ENCODE measurements around the gene KCNIP2. TPM values are rescaled to one million over a fixed set of nuclear protein-coding genes. Genes with fewer than 3 reads are reported as not detected.

The KCNIP2 gene
- total RNA-seq, 2 donors from 2014 or later, result 1.8 to 13.5 TPM

- Histone ChIP-seq H3K4me1 (peaks cover 26% of the 10 kb centered on the region), H3K27ac (no peak overlapping the region), H3K9me3 (no peaks in the 10 kb centered on the region), H3K27me3 (no peaks in the 10 kb centered on the region), H3K4me3 (no peak overlapping the region), H3K36me3 (replicated peaks in 1 of 2; ENCODE audit: insufficient read depth in 1 of 2, low read depth in 2 of 2) (no peaks in the 10 kb centered on the region)
- no peak for DNase-seq
- TF ChIP-seq, protein P1, sequence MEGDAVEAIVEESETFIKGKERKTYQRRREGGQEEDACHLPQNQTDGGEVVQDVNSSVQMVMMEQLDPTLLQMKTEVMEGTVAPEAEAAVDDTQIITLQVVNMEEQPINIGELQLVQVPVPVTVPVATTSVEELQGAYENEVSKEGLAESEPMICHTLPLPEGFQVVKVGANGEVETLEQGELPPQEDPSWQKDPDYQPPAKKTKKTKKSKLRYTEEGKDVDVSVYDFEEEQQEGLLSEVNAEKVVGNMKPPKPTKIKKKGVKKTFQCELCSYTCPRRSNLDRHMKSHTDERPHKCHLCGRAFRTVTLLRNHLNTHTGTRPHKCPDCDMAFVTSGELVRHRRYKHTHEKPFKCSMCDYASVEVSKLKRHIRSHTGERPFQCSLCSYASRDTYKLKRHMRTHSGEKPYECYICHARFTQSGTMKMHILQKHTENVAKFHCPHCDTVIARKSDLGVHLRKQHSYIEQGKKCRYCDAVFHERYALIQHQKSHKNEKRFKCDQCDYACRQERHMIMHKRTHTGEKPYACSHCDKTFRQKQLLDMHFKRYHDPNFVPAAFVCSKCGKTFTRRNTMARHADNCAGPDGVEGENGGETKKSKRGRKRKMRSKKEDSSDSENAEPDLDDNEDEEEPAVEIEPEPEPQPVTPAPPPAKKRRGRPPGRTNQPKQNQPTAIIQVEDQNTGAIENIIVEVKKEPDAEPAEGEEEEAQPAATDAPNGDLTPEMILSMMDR (IDR thresholded peaks at IDR 0.05), result no peak
- 90 to 100% methylated on average over 1 of the region's 1 CpG for WGBS, 2 donors
- intact Hi-C loops (cut with DNase I), result loop anchor here (10.0 kb wide), 1 partner anchor 176 kb away; no protein-coding TSS in a partner anchor
- no peak for ATAC-seq
Observed at GRCh38 chr10:101839002-101839401, 4.6 kb downstream of the KCNIP2 start.

DNA sequence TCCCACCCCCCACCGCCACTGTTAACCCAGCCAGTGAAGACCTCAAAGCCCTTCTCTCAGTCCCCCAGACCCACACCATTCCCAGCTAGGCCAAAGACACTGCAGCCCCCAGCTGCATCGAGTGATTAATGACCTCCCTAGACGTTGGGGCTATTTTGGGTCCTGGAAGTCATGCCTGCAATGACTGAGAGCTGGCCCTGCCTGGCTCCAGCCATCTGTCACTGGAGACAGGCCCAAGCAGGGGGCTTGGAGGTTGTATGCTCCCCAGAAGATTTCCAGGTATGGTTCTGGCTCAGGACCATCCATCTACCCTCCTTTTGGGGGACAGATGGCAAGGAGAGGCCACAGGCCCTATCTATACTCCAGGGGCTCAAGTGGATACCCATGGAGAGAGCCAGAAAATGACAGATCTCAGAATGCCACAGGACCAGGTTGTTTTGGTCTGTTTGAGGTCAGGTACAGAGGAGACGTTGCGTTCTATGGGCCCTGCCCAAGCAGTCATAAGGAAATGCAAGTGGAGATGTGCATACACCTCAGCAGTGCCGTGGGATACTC is 5.1 kb downstream of the KCNIP2 start:
- Histone ChIP-seq H3K36me3 (replicated peaks in 1 of 2; ENCODE audit: insufficient read depth in 1 of 2, low read depth in 2 of 2) (no peaks in the 10 kb centered on the region), H3K4me3 (no peak overlapping the region), H3K9me3 (no peaks in the 10 kb centered on the region), H3K27ac (no peak overlapping the region), H3K4me1 (peaks cover 25% of the 10 kb centered on the region), H3K27me3 (no peaks in the 10 kb centered on the region)
- TF ChIP-seq, protein P1 (IDR thresholded peaks at IDR 0.05), result no peak
- no peak for TF ChIP-seq POLR2A (IDR thresholded peaks at IDR 0.05)
- intact Hi-C loops (cut with DNase I), result loop anchor here (10.0 kb wide), 1 partner anchor 176 kb away; no protein-coding TSS in a partner anchor
- 80 to 84% methylated on average over 5 to 6 of the region's 6 CpGs for WGBS, 2 donors
- no peak for DNase-seq
- no peak for ATAC-seq

GRCh38 chr10:101837748-101838147 is 5.9 kb downstream of the KCNIP2 start:
- no peak overlapping the region for H3K27ac ChIP-seq
- H3K4me3 ChIP-seq, result no peak overlapping the region
- TF ChIP-seq, protein P1 (IDR thresholded peaks at IDR 0.05), result no peak
- no peak for TF ChIP-seq POLR2A (IDR thresholded peaks at IDR 0.05)
- no peak for ATAC-seq
- intact Hi-C loops (cut with DNase I), result loop anchor here (10.0 kb wide), 1 partner anchor 177 kb away; no protein-coding TSS in a partner anchor
- H3K27me3 ChIP-seq, result no peaks in the 10 kb centered on the region
- DNase-seq, result no peak
- no peaks in the 10 kb centered on the region for H3K9me3 ChIP-seq
- peaks cover 25% of the 10 kb centered on the region for H3K4me1 ChIP-seq
- H3K36me3 ChIP-seq (replicated peaks in 1 of 2; ENCODE audit: insufficient read depth in 1 of 2, low read depth in 2 of 2), result no peaks in the 10 kb centered on the region
- WGBS, 2 donors, result 82 to 91% methylated on average over 2 of the region's 2 CpGs

DNA sequence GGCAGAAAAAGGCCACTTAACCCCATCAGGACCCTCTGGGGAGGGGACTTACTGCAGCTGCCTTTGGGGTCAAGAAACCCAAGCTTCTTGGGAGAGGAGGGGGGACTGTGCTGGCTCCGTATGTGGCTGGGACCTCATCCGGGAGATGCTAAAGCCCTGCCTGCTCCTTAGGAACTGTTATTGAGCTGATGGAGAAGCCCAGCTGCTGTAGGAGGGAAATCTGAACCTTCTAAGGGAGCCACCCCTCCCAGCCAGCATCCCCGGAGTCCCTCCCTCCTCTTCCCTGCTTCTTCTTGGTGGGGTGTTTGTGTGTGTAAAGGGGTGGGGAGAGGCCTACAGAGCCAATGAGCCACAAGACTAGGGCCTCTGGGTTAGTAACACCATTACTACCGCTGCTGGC is 8.2 kb downstream of the KCNIP2 start:
- no peak overlapping the region for H3K4me3 ChIP-seq
- peaks cover 29% of the 10 kb centered on the region for H3K4me1 ChIP-seq
- no peaks in the 10 kb centered on the region for H3K27me3 ChIP-seq
- no peak for TF ChIP-seq POLR2A (IDR thresholded peaks at IDR 0.05)
- TF ChIP-seq, protein P1 (IDR thresholded peaks at IDR 0.05), result no peak
- ATAC-seq (no peak), DNase-seq (no peak)
- H3K9me3 ChIP-seq, result no peaks in the 10 kb centered on the region
- 72 to 93% methylated on average over 3 to 4 of the region's 4 CpGs for WGBS, 2 donors
- no peaks in the 10 kb centered on the region for H3K36me3 ChIP-seq (replicated peaks in 1 of 2; ENCODE audit: insufficient read depth in 1 of 2, low read depth in 2 of 2)
- intact Hi-C loops (cut with DNase I), result loop anchor here (10.0 kb wide), 1 partner anchor 179 kb away; no protein-coding TSS in a partner anchor
- H3K27ac ChIP-seq, result no peak overlapping the region

DNA sequence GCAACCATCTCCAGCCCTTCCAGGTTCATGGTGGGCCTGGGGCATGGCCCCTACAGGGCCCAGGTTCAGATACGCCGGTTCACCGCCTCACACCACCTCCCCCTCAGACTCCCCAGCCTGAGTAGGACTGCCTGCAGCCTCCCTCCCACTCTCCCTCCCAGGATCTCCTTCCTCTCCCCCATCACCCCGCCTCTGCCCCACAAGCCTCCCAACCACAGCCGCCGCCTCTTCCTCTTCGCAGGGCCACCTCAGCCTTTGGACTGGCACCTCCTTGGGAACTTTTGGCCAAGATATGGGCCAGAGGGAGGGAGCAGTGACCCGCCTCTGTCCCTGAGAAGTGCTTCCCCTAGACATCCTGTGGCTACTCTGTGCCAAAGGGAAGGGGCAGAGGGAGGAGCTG is 9.3 kb downstream of the KCNIP2 start:
- H3K4me3 ChIP-seq, result no peak overlapping the region
- DNase-seq, result peak in 2 of 4 donors; percentile 20 to 29
- intact Hi-C loops (cut with DNase I), result loop anchor here (10.0 kb wide), 1 partner anchor 180 kb away; no protein-coding TSS in a partner anchor
- 69 to 89% methylated on average over 7 to 8 of the region's 8 CpGs for WGBS, 2 donors
- H3K27ac ChIP-seq, result no peak overlapping the region
- H3K9me3 ChIP-seq, result no peaks in the 10 kb centered on the region
- peaks cover 27% of the 10 kb centered on the region for H3K4me1 ChIP-seq
- no peaks in the 10 kb centered on the region for H3K36me3 ChIP-seq (replicated peaks in 1 of 2; ENCODE audit: insufficient read depth in 1 of 2, low read depth in 2 of 2)
- no peak for ATAC-seq
- no peaks in the 10 kb centered on the region for H3K27me3 ChIP-seq
- TF ChIP-seq, protein P1 (IDR thresholded peaks at IDR 0.05), result no peak
- no peak for TF ChIP-seq POLR2A (IDR thresholded peaks at IDR 0.05)
